OCI-LY1 (cell line): ENCODE measurements around the gene FARSB.

ENCODE experiments used
- H2AFZ ChIP-seq: fragments of 200-600 bp; sonication (generic), shearing (Covaris generic); 2 replicates; pipeline ENCODE4 v1.6.0; 2014; ENCODE audit warnings: antibody characterized with exemption, mild to moderate bottlenecking, low read length
- H3F3A ChIP-seq: fragments of 200-600 bp; sonication (generic), shearing (Covaris generic); 2 replicates; pipeline ENCODE4 v1.6.0; 2014; ENCODE audit warnings: mild to moderate bottlenecking, antibody characterized with exemption, low read length, moderate library complexity; ENCODE audit not compliant: insufficient read depth
- H3K27ac ChIP-seq: fragments of 200-600 bp; sonication (generic); 2 replicates; pipeline ENCODE4 v1.5.1; 2014; ENCODE audit warnings: low read length, mixed run types, mild to moderate bottlenecking, low read depth; ENCODE audit not compliant: poor library complexity, severe bottlenecking
- H3K27me3 ChIP-seq: fragments of 200-600 bp; sonication (generic); 2 replicates; pipeline ENCODE4 v1.6.0; 2014; ENCODE audit warnings: antibody characterized with exemption, mild to moderate bottlenecking, low read length, moderate library complexity; ENCODE audit not compliant: insufficient read depth
- H3K36me3 ChIP-seq: fragments of 200-600 bp; sonication (generic); 2 replicates; pipeline ENCODE4 v1.6.1; 2014; ENCODE audit warnings: mild to moderate bottlenecking, antibody characterized with exemption, low read length, moderate library complexity, mixed read lengths; ENCODE audit not compliant: insufficient read depth
- H3K4me1 ChIP-seq: fragments of 200-600 bp; sonication (generic); 2 replicates; pipeline ENCODE4 v1.5.1; 2014; ENCODE audit warnings: mild to moderate bottlenecking, low read length, moderate library complexity; ENCODE audit not compliant: insufficient read depth, severe bottlenecking
- H3K4me2 ChIP-seq: fragments of 200-600 bp; sonication (generic), shearing (Covaris generic); 2 replicates; pipeline ENCODE4 v1.6.1; 2014; ENCODE audit warnings: low read length
- H3K4me3 ChIP-seq: fragments of 200-600 bp; sonication (generic); 2 replicates; pipeline ENCODE4 v1.5.1; 2014; ENCODE audit warnings: low read length, low read depth, mild to moderate bottlenecking, mixed read lengths; ENCODE audit not compliant: poor library complexity, severe bottlenecking
- H3K79me2 ChIP-seq: fragments of 200-600 bp; shearing (Covaris generic); 2 replicates; pipeline ENCODE4 v1.6.1; 2016; ENCODE audit warnings: mixed run types, low read length, mixed read lengths; ENCODE audit not compliant: insufficient read depth
- H3K9ac ChIP-seq: fragments of 200-600 bp; sonication (generic), shearing (Covaris generic); 2 replicates; pipeline ENCODE4 v1.6.1; 2014; ENCODE audit warnings: mild to moderate bottlenecking, low read length, mixed read lengths
- H3K9me2 ChIP-seq: fragments of 200-600 bp; sonication (generic), shearing (Covaris generic); 2 replicates; pipeline ENCODE4 v1.6.1; 2014; ENCODE audit warnings: low read depth, mild to moderate bottlenecking, low read length, mixed read lengths
- H3K9me3 ChIP-seq: fragments of 200-600 bp; shearing (Covaris generic); 2 replicates; pipeline ENCODE4 v1.6.1; 2014; ENCODE audit warnings: low read length, mixed read lengths
- H4K20me1 ChIP-seq: fragments of 200-600 bp; sonication (generic), shearing (Covaris generic); 2 replicates; pipeline ENCODE4 v1.6.0; 2016; ENCODE audit warnings: mild to moderate bottlenecking, low read length; ENCODE audit not compliant: insufficient read depth
- EZH2 ChIP-seq: fragments of 200-600 bp; sonication (generic), shearing (Covaris generic); IDR thresholded peaks from 2 replicates; pipeline ENCODE4 v1.8.0; 2017; ENCODE audit warnings: borderline replicate concordance, mixed run types, mild to moderate bottlenecking, antibody characterized with exemption, low read length, moderate library complexity, mixed read lengths
- TF ChIP-seq, protein P1 (sequence below): fragments of 200-600 bp; sonication (generic), shearing (Covaris generic); IDR thresholded peaks from 2 replicates; pipeline ENCODE4 v1.5.1; 2017; ENCODE audit warnings: mild to moderate bottlenecking, antibody characterized with exemption, low read length, moderate library complexity, mixed read lengths

The FARSB gene

DNA sequence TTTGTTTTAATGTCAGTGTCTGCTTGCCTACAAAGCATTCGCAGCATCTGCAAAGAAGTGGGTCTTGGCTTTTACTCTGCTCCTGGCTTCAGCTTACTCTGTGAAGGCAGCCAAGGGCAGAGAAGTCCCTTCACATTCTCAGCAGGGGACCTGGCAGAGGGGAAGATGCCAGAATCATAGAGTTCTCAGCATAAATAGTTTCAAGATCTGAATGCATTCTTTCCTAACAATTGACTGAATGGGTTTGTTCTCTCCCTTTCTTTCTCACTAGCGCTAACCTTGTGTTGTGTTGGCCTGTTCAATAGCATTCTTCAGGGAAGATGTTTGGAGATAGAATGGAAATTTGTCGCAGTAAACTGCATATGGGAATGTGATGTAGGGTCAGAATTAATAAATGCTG, 106.9 kb downstream of the FARSB start:
- Histone ChIP-seq H3F3A (no peaks in the 10 kb centered on the region), H2AFZ (no peak overlapping the region), H3K9me3 (no peaks in the 10 kb centered on the region), H3K36me3 (no peaks in the 10 kb centered on the region), H3K4me2 (no peak overlapping the region), H3K4me3 (no peak overlapping the region), H3K27ac (no peak overlapping the region), H3K9me2 (no peaks in the 10 kb centered on the region), H3K9ac (no peak overlapping the region), H3K27me3 (no peaks in the 10 kb centered on the region; the same call in 1 of the 2 replicates), H3K79me2 (no peaks in the 10 kb centered on the region), H4K20me1 (no peaks in the 10 kb centered on the region), H3K4me1 (no peaks in the 10 kb centered on the region)
- TF ChIP-seq, protein P1, sequence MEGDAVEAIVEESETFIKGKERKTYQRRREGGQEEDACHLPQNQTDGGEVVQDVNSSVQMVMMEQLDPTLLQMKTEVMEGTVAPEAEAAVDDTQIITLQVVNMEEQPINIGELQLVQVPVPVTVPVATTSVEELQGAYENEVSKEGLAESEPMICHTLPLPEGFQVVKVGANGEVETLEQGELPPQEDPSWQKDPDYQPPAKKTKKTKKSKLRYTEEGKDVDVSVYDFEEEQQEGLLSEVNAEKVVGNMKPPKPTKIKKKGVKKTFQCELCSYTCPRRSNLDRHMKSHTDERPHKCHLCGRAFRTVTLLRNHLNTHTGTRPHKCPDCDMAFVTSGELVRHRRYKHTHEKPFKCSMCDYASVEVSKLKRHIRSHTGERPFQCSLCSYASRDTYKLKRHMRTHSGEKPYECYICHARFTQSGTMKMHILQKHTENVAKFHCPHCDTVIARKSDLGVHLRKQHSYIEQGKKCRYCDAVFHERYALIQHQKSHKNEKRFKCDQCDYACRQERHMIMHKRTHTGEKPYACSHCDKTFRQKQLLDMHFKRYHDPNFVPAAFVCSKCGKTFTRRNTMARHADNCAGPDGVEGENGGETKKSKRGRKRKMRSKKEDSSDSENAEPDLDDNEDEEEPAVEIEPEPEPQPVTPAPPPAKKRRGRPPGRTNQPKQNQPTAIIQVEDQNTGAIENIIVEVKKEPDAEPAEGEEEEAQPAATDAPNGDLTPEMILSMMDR, result no peak
- no peak for TF ChIP-seq EZH2

DNA sequence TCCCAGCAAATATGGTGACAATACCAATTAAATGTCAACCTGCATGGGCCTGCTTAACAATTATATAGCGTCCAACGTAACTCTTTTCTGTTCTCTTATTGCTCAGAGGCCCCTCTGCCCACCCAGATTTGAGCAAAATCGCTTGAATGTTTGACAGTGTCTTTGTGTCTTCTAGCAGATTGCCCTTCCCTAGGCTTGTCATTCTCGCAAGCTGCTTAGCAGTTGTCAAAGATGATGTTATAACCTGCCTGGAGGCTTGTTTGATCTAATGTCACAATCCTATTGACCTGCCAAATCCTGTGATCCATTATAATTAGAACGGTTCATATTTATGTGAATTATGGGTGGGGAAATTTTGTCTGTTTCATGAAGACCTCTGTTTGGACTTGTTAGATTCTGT, 108.8 kb downstream of the FARSB start:
- Histone ChIP-seq H3K4me2 (no peak overlapping the region), H3K4me1 (no peaks in the 10 kb centered on the region), H3K9ac (no peak overlapping the region), H3K79me2 (no peaks in the 10 kb centered on the region), H3K9me2 (no peaks in the 10 kb centered on the region), H3K36me3 (no peaks in the 10 kb centered on the region), H3K27ac (no peak overlapping the region), H3F3A (no peaks in the 10 kb centered on the region), H4K20me1 (no peaks in the 10 kb centered on the region), H3K27me3 (no peaks in the 10 kb centered on the region; the same call in 1 of the 2 replicates), H2AFZ (no peak overlapping the region), H3K4me3 (no peak overlapping the region), H3K9me3 (no peaks in the 10 kb centered on the region)
- TF ChIP-seq, protein P1, result no peak
- no peak for TF ChIP-seq EZH2

DNA sequence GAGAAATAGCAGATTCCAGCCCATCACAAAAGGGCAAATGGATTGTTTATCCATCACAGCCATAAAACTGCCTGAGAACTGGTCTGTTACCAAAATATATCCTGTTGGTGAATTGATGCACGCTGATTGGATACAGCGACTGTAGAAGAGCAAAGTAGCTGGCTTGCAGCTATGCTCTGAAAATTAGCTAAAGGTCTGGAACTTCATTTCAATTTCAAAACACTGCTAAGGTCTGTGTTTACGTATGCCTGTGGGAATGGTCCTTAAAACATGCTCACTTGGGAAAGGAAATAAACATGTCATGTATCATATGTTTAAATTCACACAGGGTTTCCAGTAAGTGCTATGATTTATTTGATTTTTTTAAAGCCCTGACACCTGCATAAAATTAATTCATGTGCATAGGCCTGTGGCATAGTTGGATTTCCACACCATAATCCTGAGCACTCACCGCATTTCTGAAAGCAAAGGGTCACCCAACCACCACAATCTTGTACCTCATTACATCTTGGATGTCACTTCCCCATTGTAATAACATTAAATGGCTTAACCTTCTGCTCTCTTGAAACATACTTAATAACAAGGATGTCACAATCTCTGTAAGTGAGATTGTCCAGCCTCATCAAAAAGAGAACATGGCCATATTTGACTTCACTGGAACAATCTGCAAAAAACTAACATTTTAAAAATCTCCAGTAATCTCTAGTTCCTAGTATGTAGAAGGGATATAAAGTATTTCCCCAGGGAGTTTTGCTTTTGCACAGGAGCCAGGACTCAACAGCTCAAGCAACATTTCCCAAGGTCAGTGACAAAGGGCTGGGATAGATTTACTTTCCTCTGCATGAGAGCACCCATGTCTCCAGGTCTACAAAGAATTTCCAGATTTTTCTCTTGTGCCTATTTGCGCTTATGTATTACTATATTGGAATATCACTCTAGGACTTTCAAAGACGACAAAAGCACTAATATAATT, 109.8 kb downstream of the FARSB start:
- H3K9me2 ChIP-seq, result no peaks in the 10 kb centered on the region
- no peak overlapping the region for H3K27ac ChIP-seq
- no peak overlapping the region for H3K4me3 ChIP-seq
- H3K79me2 ChIP-seq, result no peaks in the 10 kb centered on the region
- no peaks in the 10 kb centered on the region for H4K20me1 ChIP-seq
- no peaks in the 10 kb centered on the region for H3F3A ChIP-seq
- no peaks in the 10 kb centered on the region; the same call in 1 of the 2 replicates for H3K27me3 ChIP-seq
- no peak overlapping the region for H3K9ac ChIP-seq
- H3K9me3 ChIP-seq, result no peaks in the 10 kb centered on the region
- H3K36me3 ChIP-seq, result no peaks in the 10 kb centered on the region
- TF ChIP-seq EZH2, result no peak
- TF ChIP-seq, protein P1, result no peak
- H2AFZ ChIP-seq, result no peak overlapping the region
- H3K4me2 ChIP-seq, result no peak overlapping the region
- H3K4me1 ChIP-seq, result no peaks in the 10 kb centered on the region
